Colonic mucosa (tissue), 4 donors: ENCODE measurements around the gene CRYGB. TPM values are rescaled to one million over a fixed set of nuclear protein-coding genes. Genes with fewer than 3 reads are reported as not detected.

Source experiments
- DNase-seq: peaks from one replicate; pipeline ENCODE4 v3.0.0-alpha.2; 2020
- H3K27ac ChIP-seq: fragments of 200-600 bp; one replicate; pipeline ENCODE4 v1.8.0; 2021
- H3K27me3 ChIP-seq: fragments of 200-600 bp; one replicate; pipeline ENCODE4 v1.8.0; 2021
- H3K36me3 ChIP-seq: fragments of 200-600 bp; one replicate; pipeline ENCODE4 v1.8.0; 2021
- H3K4me1 ChIP-seq: fragments of 200-600 bp; one replicate; pipeline ENCODE4 v1.8.0; 2021; ENCODE audit warnings: mild to moderate bottlenecking
- H3K4me3 ChIP-seq: fragments of 200-600 bp; one replicate; pipeline ENCODE4 v1.8.0; 2021
- H3K9ac ChIP-seq, 2 donors: one replicate each; pipeline ENCODE4 v1.7.0; 2013; ENCODE audit warnings: control low read depth in 2 of 2, low read depth in 2 of 2, low read length in 2 of 2
- H3K9me3 ChIP-seq: fragments of 200-600 bp; one replicate; pipeline ENCODE4 v1.8.0; 2021
- CTCF ChIP-seq: fragments of 200-600 bp; IDR thresholded peaks from one replicate; pipeline ENCODE4 v1.8.0; 2022; ENCODE audit warnings: antibody characterized with exemption, mild to moderate bottlenecking
- intact Hi-C: fragments of 100-400 bp; cut with DNase I; formaldehyde crosslinking; loops from one replicate; pipeline ENCODE4 v1.14.1; 2022
- total RNA-seq, 2 donors: library from RNA; stranded (reverse); fragmentation: NEBNext Ultra II Directional in 1 of 2; extraction: Animal tissue kit (Norgen Biotek cat#: 25700) in 1 of 2; gene quantifications; one replicate each; pipeline ENCODE4 v1.2.1, GENCODE V29; 2021
- donor health status: healthy.
- donor health status: DM: no; HTN: no; CAD: no.
- donor health status: DM: no; HTN: no; CAD: no.

Gene CRYGB
- total RNA-seq, 2 donors from 2014 or later, result not detected

- Histone ChIP-seq H3K36me3 (no peaks in the 10 kb centered on the region), H3K4me1 (no peaks in the 10 kb centered on the region), H3K27ac (no peak overlapping the region), H3K4me3 (no peak overlapping the region), H3K9ac (no peak overlapping the region), H3K9me3 (no peaks in the 10 kb centered on the region), H3K27me3 (no peaks in the 10 kb centered on the region)
- intact Hi-C loops, result loop anchor here (10.0 kb wide), 1 partner anchor 166 kb away; no protein-coding TSS in a partner anchor
- DNase-seq, result no peak
- TF ChIP-seq CTCF, result no peak
Observed at GRCh38 chr2:208179028-208179609, 33.2 kb upstream of the CRYGB start.

GRCh38 chr2:208175840-208176153 is 29.8 kb upstream of the CRYGB start:
- Histone ChIP-seq H3K27ac (no peak overlapping the region), H3K9ac (no peak overlapping the region), H3K4me3 (no peak overlapping the region), H3K4me1 (no peaks in the 10 kb centered on the region), H3K27me3 (no peaks in the 10 kb centered on the region), H3K36me3 (no peaks in the 10 kb centered on the region), H3K9me3 (no peaks in the 10 kb centered on the region)
- intact Hi-C loops, result loop anchor here (2.0 to 10.0 kb wide), 2 partner anchors 79 to 169 kb away; partner anchors contain the start of gene IDH1
- TF ChIP-seq CTCF, result no peak
- DNase-seq, result no peak

GRCh38 chr2:208175069-208175839 is 29.3 kb upstream of the CRYGB start:
- no peaks in the 10 kb centered on the region for H3K4me1 ChIP-seq
- H3K27ac ChIP-seq, result no peak overlapping the region
- no peaks in the 10 kb centered on the region for H3K36me3 ChIP-seq
- H3K9me3 ChIP-seq, result no peaks in the 10 kb centered on the region
- H3K9ac ChIP-seq, result no peak overlapping the region
- no peaks in the 10 kb centered on the region for H3K27me3 ChIP-seq
- peak; percentile 76 for TF ChIP-seq CTCF
- peak; percentile 81 for DNase-seq
- no peak overlapping the region for H3K4me3 ChIP-seq
- intact Hi-C loops, result loop anchor here (2.0 to 10.0 kb wide), 2 partner anchors 80 to 170 kb away; partner anchors contain the start of gene IDH1

- no peaks in the 10 kb centered on the region for H3K36me3 ChIP-seq
- intact Hi-C loops, result loop anchor here (2.0 to 10.0 kb wide), 2 partner anchors 81 to 171 kb away; partner anchors contain the start of gene IDH1
Observed at GRCh38 chr2:208174144-208174543, 28.2 kb upstream of the CRYGB start.

GRCh38 chr2:208172125-208172524 is 26.2 kb upstream of the CRYGB start:
- H3K9me3 ChIP-seq, result no peaks in the 10 kb centered on the region
- H3K9ac ChIP-seq, result no peak overlapping the region
- no peaks in the 10 kb centered on the region for H3K36me3 ChIP-seq
- intact Hi-C loops, result loop anchor here (10.0 kb wide), 1 partner anchor 173 kb away; no protein-coding TSS in a partner anchor
- DNase-seq, result no peak
- H3K4me3 ChIP-seq, result no peak overlapping the region
- no peaks in the 10 kb centered on the region for H3K27me3 ChIP-seq
- TF ChIP-seq CTCF, result no peak
- H3K4me1 ChIP-seq, result no peaks in the 10 kb centered on the region
- H3K27ac ChIP-seq, result no peak overlapping the region

More at GRCh38 chr2:208174144-208174543, 28.2 kb upstream of the CRYGB start:
- Histone ChIP-seq H3K9me3 (no peaks in the 10 kb centered on the region), H3K4me3 (no peak overlapping the region), H3K9ac (no peak overlapping the region), H3K27ac (no peak overlapping the region), H3K4me1 (no peaks in the 10 kb centered on the region), H3K27me3 (no peaks in the 10 kb centered on the region)
- TF ChIP-seq CTCF, result no peak
- no peak for DNase-seq
